ENCODE data around the gene BHLHE23.

Gene BHLHE23

DNA sequence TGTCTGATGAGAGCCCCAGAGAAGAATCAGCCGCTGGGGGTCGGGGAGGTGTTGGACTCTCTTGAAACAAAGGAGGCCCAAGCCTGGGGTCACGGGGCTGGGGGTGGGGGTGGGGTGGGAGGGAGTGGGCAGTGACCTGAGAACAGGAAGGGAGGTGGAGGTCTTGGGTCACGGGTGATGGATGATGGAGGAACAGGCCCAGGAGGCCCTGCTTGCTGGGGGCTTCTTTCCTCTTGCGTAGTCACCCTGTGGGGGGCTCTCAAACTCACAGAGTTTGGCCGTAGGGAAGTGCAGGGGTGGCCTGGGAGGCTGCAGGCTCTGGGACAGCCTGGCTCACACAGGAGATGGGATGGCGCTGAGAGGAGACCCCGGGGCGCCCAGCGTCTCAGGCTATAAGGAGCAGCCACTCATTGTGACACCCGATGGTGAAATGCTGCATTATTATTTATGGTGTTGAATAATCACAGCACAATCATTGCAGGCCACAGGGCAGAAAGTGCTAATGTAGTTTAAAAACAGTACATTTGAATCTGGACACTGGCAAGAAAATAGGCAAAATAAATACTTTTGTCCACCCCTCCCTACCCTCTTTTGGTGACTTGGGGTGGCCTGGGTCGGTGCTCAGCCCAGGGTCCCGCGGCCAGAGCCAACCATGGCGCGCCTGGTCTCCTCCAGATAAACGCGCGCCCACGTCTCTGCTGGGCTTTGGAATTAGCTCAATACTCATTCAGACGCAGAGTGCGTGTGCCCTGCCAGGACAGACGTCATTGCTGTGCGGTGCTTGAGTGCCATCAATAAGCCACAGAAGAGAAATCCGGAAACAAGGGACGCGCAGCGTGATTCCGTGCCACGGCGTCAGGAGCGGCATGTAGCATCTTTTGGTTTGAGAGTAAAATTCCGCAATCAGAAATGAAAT is 27.3 kb upstream of the BHLHE23 start:
- no peak overlapping the region for H3K4me3 ChIP-seq (ENCODE audit: low read length)
- DNase-seq (ENCODE audit: low read depth): no peak
- TF ChIP-seq, protein P1, sequence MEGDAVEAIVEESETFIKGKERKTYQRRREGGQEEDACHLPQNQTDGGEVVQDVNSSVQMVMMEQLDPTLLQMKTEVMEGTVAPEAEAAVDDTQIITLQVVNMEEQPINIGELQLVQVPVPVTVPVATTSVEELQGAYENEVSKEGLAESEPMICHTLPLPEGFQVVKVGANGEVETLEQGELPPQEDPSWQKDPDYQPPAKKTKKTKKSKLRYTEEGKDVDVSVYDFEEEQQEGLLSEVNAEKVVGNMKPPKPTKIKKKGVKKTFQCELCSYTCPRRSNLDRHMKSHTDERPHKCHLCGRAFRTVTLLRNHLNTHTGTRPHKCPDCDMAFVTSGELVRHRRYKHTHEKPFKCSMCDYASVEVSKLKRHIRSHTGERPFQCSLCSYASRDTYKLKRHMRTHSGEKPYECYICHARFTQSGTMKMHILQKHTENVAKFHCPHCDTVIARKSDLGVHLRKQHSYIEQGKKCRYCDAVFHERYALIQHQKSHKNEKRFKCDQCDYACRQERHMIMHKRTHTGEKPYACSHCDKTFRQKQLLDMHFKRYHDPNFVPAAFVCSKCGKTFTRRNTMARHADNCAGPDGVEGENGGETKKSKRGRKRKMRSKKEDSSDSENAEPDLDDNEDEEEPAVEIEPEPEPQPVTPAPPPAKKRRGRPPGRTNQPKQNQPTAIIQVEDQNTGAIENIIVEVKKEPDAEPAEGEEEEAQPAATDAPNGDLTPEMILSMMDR (IDR thresholded peaks at IDR 0.05; ENCODE audit: insufficient read depth, low read depth, low read length, missing control alignments): no peak

DNA sequence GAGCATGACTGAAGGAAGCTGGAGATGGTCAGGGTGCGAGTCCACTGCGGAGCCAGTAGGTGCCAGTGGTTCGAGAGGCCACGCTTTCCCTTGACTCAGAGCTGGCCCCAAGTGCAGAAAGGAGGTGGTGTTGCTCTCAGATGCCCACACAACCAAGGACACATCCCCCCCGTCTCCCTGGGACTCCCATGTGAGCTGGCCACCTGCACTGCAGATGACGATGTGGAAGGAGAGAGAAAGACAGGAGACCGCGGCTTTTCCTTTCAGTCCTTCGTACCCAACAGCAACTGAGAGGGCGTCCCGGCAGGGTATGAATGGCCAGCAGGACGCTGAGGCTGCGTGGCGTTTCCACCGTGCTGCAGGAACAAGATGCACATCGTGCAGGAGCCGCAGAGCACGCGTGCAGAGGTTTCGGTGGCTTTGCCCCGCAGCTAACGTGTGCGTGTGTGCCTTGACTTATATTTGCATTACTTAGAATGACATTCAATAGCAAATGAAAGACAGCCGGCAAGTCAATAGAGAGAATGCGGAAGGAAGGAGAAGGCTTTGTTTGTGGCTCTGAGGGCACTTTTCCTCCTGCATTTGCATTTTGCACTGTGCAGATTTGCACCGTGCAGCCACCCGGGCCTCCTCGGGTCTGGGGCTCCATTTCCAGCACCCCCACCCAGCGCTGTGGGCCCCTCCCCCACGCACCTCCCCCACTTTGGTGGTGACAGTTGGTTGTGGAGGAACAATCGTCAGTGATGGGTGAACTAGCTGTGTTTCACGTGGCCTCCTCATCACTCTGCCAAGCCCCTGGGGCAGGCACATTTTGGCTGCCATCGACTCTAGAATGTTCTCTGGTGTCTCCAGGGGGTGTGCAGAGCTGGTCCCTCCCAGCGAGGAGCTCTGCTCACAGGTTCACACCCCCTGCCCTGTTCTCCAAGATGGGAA is 26.4 kb upstream of the BHLHE23 start:
- DNase-seq (ENCODE audit: low read depth): no peak
- TF ChIP-seq, protein P1 (IDR thresholded peaks at IDR 0.05; ENCODE audit: insufficient read depth, low read depth, low read length, missing control alignments): no peak
- H3K4me3 ChIP-seq (ENCODE audit: low read length): no peak overlapping the region

- TF ChIP-seq, protein P1 (IDR thresholded peaks at IDR 0.05; ENCODE audit: insufficient read depth, low read depth, low read length, missing control alignments): no peak
- no peak for DNase-seq (ENCODE audit: low read depth)
- no peak overlapping the region for H3K4me3 ChIP-seq (ENCODE audit: low read length)
These were observed 25.4 kb upstream of the BHLHE23 start for GRCh38 chr20:63032026-63032800.

GRCh38 chr20:63031251-63032014 is 24.7 kb upstream of the BHLHE23 start:
- no peak overlapping the region for H3K4me3 ChIP-seq (ENCODE audit: low read length)
- DNase-seq (ENCODE audit: low read depth): no peak
- TF ChIP-seq, protein P1 (IDR thresholded peaks at IDR 0.05; ENCODE audit: insufficient read depth, low read depth, low read length, missing control alignments): no peak

- H3K4me3 ChIP-seq (ENCODE audit: low read length): no peak overlapping the region
- DNase-seq (ENCODE audit: low read depth): no peak
- TF ChIP-seq, protein P1 (IDR thresholded peaks at IDR 0.05; ENCODE audit: insufficient read depth, low read depth, low read length, missing control alignments): no peak
These were observed 22.8 kb upstream of the BHLHE23 start for GRCh38 chr20:63029358-63030121.

All from epithelial cell of esophagus (primary cell).